22Rv1 (cell line): ENCODE measurements around the gene DUSP16.

Experiments
- CTCF ChIP-seq: fragments of 450-650 bp; IDR thresholded peaks from 2 replicates; pipeline ENCODE4 v1.5.1; 2017; ENCODE audit warnings: mild to moderate bottlenecking
- ZFX ChIP-seq: fragments of 450-650 bp; IDR thresholded peaks from 2 replicates; pipeline ENCODE4 v1.6.1; 2017; ENCODE audit warnings: antibody characterized with exemption, borderline replicate concordance

- TF ChIP-seq CTCF (no peak), ZFX (no peak)
These were observed 134.6 kb downstream of the DUSP16 start for GRCh38 chr12:12428047-12428446.
